T-cell (primary cell): ENCODE data around the gene HDAC9. TPM values are rescaled to one million over a fixed set of nuclear protein-coding genes. Genes with fewer than 3 reads are reported as not detected.

Source experiments
- ATAC-seq, 4 experiments: fragments of 200-7000 bp in 3 of 4; fragments of 150-1000 bp in 1 of 4; cut with Tn5 transposase; replicated peaks in 1 of 4; 1 replicate in 3 of 4; 2 replicates in 1 of 4; pipeline ENCODE4 v1.10.0; 2021; ENCODE audit warnings: moderate library complexity in 3 of 4, mild to moderate bottlenecking in 2 of 4, moderate number of reproducible peaks in 1 of 4
- CTCF ChIA-PET, 2 donors: fragments of 300-600 bp; sonication (Branson Sonifier 250); formaldehyde crosslinking; loops; one replicate each; lab custom pipeline; 2022; ENCODE audit warnings: antibody characterized with exemption in 2 of 2; lab: Charles Lee
- POLR2A ChIA-PET, 2 donors: fragments of 300-600 bp; sonication (Branson Sonifier 250); formaldehyde crosslinking; loops; one replicate each; lab custom pipeline; 2022; ENCODE audit warnings: antibody characterized with exemption in 2 of 2; lab: Charles Lee
- DNase-seq, 35 experiments: peaks; one replicate each; pipeline versions ENCODE4 v3.0.0 to v3.0.0-alpha.2; 2013 to 2023
- H3K27ac ChIP-seq: one replicate; pipeline ENCODE4 v1.5.1; 2013; ENCODE audit warnings: low read length
- H3K27me3 ChIP-seq, 2 experiments: replicated peaks in 1 of 2; 1 replicate in 1 of 2; 2 replicates in 1 of 2; pipeline versions ENCODE4 v1.6.1 to v1.7.0; 2013; ENCODE audit warnings: low read length in 1 of 2, mixed read lengths in 1 of 2; ENCODE audit not compliant: control insufficient read depth in 2 of 2, insufficient read depth in 2 of 2; ENCODE audit errors: extremely low read depth in 1 of 2
- H3K36me3 ChIP-seq, 2 donors: 1 replicate in 1 of 2; 2 replicates in 1 of 2; pipeline versions ENCODE4 v1.6.1 to v1.7.0; 2013; ENCODE audit warnings: low read length in 1 of 2; ENCODE audit not compliant: control insufficient read depth in 2 of 2, insufficient read depth in 1 of 2; ENCODE audit errors: extremely low read depth in 1 of 2
- H3K4me1 ChIP-seq, 2 experiments: 1 replicate in 1 of 2; 2 replicates in 1 of 2; pipeline versions ENCODE4 v1.6.1 to v1.7.0; 2013; ENCODE audit warnings: low read length in 2 of 2, mixed read lengths in 1 of 2; ENCODE audit not compliant: insufficient read depth in 2 of 2, control insufficient read depth in 1 of 2; ENCODE audit errors: extremely low read depth in 1 of 2
- H3K4me3 ChIP-seq, 2 donors: 1 replicate in 1 of 2; 2 replicates in 1 of 2; pipeline versions ENCODE4 v1.5.1 to v1.7.0; 2013; ENCODE audit warnings: mild to moderate bottlenecking in 2 of 2, low read length in 1 of 2, moderate library complexity in 1 of 2; ENCODE audit not compliant: control insufficient read depth in 1 of 2; ENCODE audit errors: extremely low read depth in 1 of 2
- H3K9me3 ChIP-seq: 2 replicates; pipeline ENCODE4 v1.7.0; 2013
- H3K27ac Mint-ChIP-seq, 2 donors: one replicate each; pipeline ENCODE4 v1.8.0; 2020 to 2021; ENCODE audit warnings: mild to moderate bottlenecking in 2 of 2, mixed read lengths in 2 of 2
- H3K27me3 Mint-ChIP-seq, 2 donors: one replicate each; pipeline ENCODE4 v1.8.0; 2021 to 2022; ENCODE audit warnings: mixed read lengths in 2 of 2
- H3K36me3 Mint-ChIP-seq: one replicate; pipeline ENCODE4 v1.8.0; 2021; ENCODE audit warnings: mixed read lengths
- H3K4me1 Mint-ChIP-seq, 3 donors: one replicate each; pipeline ENCODE4 v1.8.0; 2020 to 2022; ENCODE audit warnings: mixed read lengths in 3 of 3, mild to moderate bottlenecking in 1 of 3
- H3K4me3 Mint-ChIP-seq, 3 donors: one replicate each; pipeline ENCODE4 v1.8.0; 2020 to 2022; ENCODE audit warnings: mild to moderate bottlenecking in 3 of 3, mixed read lengths in 3 of 3, moderate library complexity in 3 of 3
- H3K9me3 Mint-ChIP-seq, 3 donors: one replicate each; pipeline ENCODE4 v1.8.0; 2020 to 2022; ENCODE audit warnings: mixed read lengths in 3 of 3
- WGBS: methylation state at CpG from one replicate; pipeline ENCODE4 v1.1.5; 2013; ENCODE audit warnings: missing lambda C conversion rate; ENCODE audit not compliant: insufficient coverage; 5-methylcytosine and 5-hydroxymethylcytosine counted together
- total RNA-seq, 35 experiments: library from RNA in 6 of 35; stranded (reverse) in 6 of 35; fragments of 120-200 nt in 1 of 35; gene quantifications; one replicate each; pipeline versions ENCODE4 v1.2.1 to v1.2.4 and lab custom pipeline; 2013 to 2026

HDAC9 gene
- total RNA-seq, 5 donors from 2014 or later (not counting 1 experiment from before 2014, with no cell fraction given): 2.8 to 6.7 (median 4.7) TPM

GRCh38 chr7:18861514-18862118, 366.1 kb downstream of the HDAC9 start:
- ATAC-seq (no peak), DNase-seq (no peak)
- H3K36me3 Mint-ChIP-seq: no peaks in the 10 kb centered on the region
- H3K9me3 Mint-ChIP-seq: peaks cover 9 to 29% (median 10%) of the 10 kb centered on the region in 3 donors
- Histone ChIP-seq H3K4me1 (no peaks in the 10 kb centered on the region), H3K27me3 (no peaks in the 10 kb centered on the region), H3K9me3 (no peaks in the 10 kb centered on the region), H3K4me3 (no peak overlapping the region), H3K36me3 (no peaks in the 10 kb centered on the region), H3K27ac (no peak overlapping the region)
- 40% methylated on average over 1 of the region's 4 CpGs for whole genome bisulfite sequencing
- H3K27ac Mint-ChIP-seq: no peak overlapping the region
- no peaks in the 10 kb centered on the region for H3K27me3 Mint-ChIP-seq
- peaks cover 0 to 5% (median 0%) of the 10 kb centered on the region in 3 donors for H3K4me1 Mint-ChIP-seq
- POLR2A ChIA-PET: no interaction called here
- no peak overlapping the region for H3K4me3 Mint-ChIP-seq
- CTCF ChIA-PET: no interaction called here

DNA sequence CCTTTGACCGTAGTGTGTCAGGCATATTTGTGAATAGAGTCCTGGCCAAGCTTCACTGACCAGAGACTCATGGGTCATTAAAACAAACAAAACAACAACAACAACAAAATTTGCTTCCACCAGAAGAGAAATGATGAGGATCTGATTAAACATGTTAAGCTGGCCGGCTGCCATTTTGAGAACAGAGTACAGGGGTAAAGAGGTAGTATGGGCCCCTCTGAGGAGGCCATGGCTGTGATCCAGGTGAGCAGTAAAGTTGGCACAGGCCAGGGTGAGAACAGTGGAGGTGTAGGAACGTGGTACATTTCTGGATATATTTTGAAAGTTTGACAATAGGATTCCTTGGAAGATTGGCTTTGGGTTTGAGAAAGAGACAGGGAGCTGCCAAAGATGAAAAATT, 369.4 kb downstream of the HDAC9 start:
- Histone ChIP-seq H3K4me1 (no peaks in the 10 kb centered on the region), H3K27ac (no peak overlapping the region), H3K36me3 (no peaks in the 10 kb centered on the region), H3K27me3 (no peaks in the 10 kb centered on the region), H3K9me3 (no peaks in the 10 kb centered on the region), H3K4me3 (no peak overlapping the region)
- DNase-seq (no peak), ATAC-seq (no peak)
- H3K4me3 Mint-ChIP-seq: no peak overlapping the region
- H3K36me3 Mint-ChIP-seq: no peaks in the 10 kb centered on the region
- WGBS: 74% methylated on average over 2 of the region's 3 CpGs
- no peak overlapping the region for H3K27ac Mint-ChIP-seq
- H3K9me3 Mint-ChIP-seq: peaks cover 9 to 25% (median 10%) of the 10 kb centered on the region in 3 donors
- POLR2A ChIA-PET: no interaction called here
- CTCF ChIA-PET: no interaction called here
- H3K4me1 Mint-ChIP-seq: no peaks in the 10 kb centered on the region
- H3K27me3 Mint-ChIP-seq: no peaks in the 10 kb centered on the region

GRCh38 chr7:18866359-18867036, 370.9 kb downstream of the HDAC9 start:
- Mint-ChIP-seq H3K4me3 (no peak overlapping the region), H3K27me3 (no peaks in the 10 kb centered on the region), H3K36me3 (no peaks in the 10 kb centered on the region), H3K4me1 (no peaks in the 10 kb centered on the region), H3K9me3 (peaks cover 9 to 33% (median 9%) of the 10 kb centered on the region in 3 donors), H3K27ac (no peak overlapping the region)
- Histone ChIP-seq H3K4me3 (no peak overlapping the region), H3K36me3 (no peaks in the 10 kb centered on the region), H3K27me3 (no peaks in the 10 kb centered on the region), H3K9me3 (no peaks in the 10 kb centered on the region), H3K4me1 (no peaks in the 10 kb centered on the region), H3K27ac (no peak overlapping the region)
- WGBS: 82% methylated on average over 4 of the region's 4 CpGs
- POLR2A ChIA-PET: no interaction called here
- ATAC-seq (no peak), DNase-seq (no peak)
- CTCF ChIA-PET: no interaction called here

- WGBS: no CpG with 5 or more reads among the region's 2 CpGs
- Histone ChIP-seq H3K9me3 (no peaks in the 10 kb centered on the region), H3K4me3 (no peak overlapping the region), H3K27ac (no peak overlapping the region), H3K27me3 (no peaks in the 10 kb centered on the region), H3K36me3 (no peaks in the 10 kb centered on the region), H3K4me1 (no peaks in the 10 kb centered on the region)
- no peak overlapping the region for H3K4me3 Mint-ChIP-seq
- H3K27ac Mint-ChIP-seq: no peak overlapping the region
- no peak for ATAC-seq
- no peak for DNase-seq
- H3K27me3 Mint-ChIP-seq: no peaks in the 10 kb centered on the region
- POLR2A ChIA-PET: no interaction called here
- H3K9me3 Mint-ChIP-seq: peaks cover 0 to 22% (median 0%) of the 10 kb centered on the region in 3 donors
- H3K36me3 Mint-ChIP-seq: no peaks in the 10 kb centered on the region
- H3K4me1 Mint-ChIP-seq: no peaks in the 10 kb centered on the region
- CTCF ChIA-PET: no interaction called here
Observed at GRCh38 chr7:18872344-18872743, 376.8 kb downstream of the HDAC9 start.

DNA sequence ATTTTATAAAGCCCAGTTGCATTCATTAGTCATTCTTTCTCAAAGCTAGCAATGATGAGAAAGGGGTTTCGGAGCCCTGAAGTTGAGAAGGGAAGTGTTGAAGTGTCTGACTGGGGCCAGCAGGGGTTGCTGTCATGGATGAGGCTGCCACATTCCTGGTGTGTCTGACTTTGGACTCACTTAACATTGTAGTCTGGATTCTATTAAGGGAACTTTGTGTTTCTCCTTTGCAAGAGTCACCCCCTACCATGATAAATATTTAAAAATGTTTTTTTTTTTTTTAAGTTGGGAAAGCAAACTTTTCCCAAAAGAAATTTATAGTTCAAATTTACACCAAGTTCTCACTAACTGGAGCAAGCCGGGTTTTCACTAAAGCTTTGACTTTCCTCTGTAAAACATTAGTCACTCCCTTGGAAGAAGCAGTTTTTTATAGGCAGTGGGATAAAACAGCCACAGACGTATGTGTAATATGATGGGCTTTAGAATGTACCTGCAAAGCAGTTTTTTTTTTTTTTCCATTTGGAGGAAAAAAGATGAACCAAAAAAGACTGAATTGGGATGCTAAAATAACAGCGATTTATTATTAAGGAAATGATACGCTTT, 378.3 kb downstream of the HDAC9 start:
- no peak overlapping the region for H3K4me3 ChIP-seq
- H3K36me3 Mint-ChIP-seq: no peaks in the 10 kb centered on the region
- WGBS: no CpG with 5 or more reads among the region's 5 CpGs
- DNase-seq (no peak), ATAC-seq (no peak)
- H3K27me3 ChIP-seq: no peaks in the 10 kb centered on the region
- H3K4me1 ChIP-seq: no peaks in the 10 kb centered on the region
- H3K9me3 ChIP-seq: no peaks in the 10 kb centered on the region
- H3K4me1 Mint-ChIP-seq: no peaks in the 10 kb centered on the region
- no peaks in the 10 kb centered on the region for H3K27me3 Mint-ChIP-seq
- ChIA-PET CTCF (no interaction called here), POLR2A (no interaction called here)
- peaks cover 0 to 18% (median 2%) of the 10 kb centered on the region in 3 donors for H3K9me3 Mint-ChIP-seq
- no peak overlapping the region for H3K27ac ChIP-seq
- no peak overlapping the region for H3K4me3 Mint-ChIP-seq
- H3K27ac Mint-ChIP-seq: no peak overlapping the region
- H3K36me3 ChIP-seq: no peaks in the 10 kb centered on the region

GRCh38 chr7:18874880-18875279, 379.3 kb downstream of the HDAC9 start:
- H3K27ac Mint-ChIP-seq: no peak overlapping the region
- ChIA-PET CTCF (no interaction called here), POLR2A (no interaction called here)
- Histone ChIP-seq H3K36me3 (no peaks in the 10 kb centered on the region), H3K4me1 (no peaks in the 10 kb centered on the region), H3K9me3 (no peaks in the 10 kb centered on the region), H3K27ac (no peak overlapping the region), H3K4me3 (no peak overlapping the region), H3K27me3 (no peaks in the 10 kb centered on the region)
- ATAC-seq (no peak), DNase-seq (no peak)
- H3K9me3 Mint-ChIP-seq: peaks cover 0 to 18% (median 4%) of the 10 kb centered on the region in 3 donors
- no peaks in the 10 kb centered on the region for H3K27me3 Mint-ChIP-seq
- no peaks in the 10 kb centered on the region for H3K36me3 Mint-ChIP-seq
- no peaks in the 10 kb centered on the region for H3K4me1 Mint-ChIP-seq
- H3K4me3 Mint-ChIP-seq: no peak overlapping the region
- WGBS: no CpG with 5 or more reads among the region's 1 CpG
